ENCODE data around the gene CBL.

CBL gene

GRCh38 chr11:119338965-119339588 lies 132.9 kb downstream of the CBL start:
- DNase-seq (ENCODE audit: insufficient read length, low spot score) = no peak
- FAIRE-seq = peak; percentile 50

DNA sequence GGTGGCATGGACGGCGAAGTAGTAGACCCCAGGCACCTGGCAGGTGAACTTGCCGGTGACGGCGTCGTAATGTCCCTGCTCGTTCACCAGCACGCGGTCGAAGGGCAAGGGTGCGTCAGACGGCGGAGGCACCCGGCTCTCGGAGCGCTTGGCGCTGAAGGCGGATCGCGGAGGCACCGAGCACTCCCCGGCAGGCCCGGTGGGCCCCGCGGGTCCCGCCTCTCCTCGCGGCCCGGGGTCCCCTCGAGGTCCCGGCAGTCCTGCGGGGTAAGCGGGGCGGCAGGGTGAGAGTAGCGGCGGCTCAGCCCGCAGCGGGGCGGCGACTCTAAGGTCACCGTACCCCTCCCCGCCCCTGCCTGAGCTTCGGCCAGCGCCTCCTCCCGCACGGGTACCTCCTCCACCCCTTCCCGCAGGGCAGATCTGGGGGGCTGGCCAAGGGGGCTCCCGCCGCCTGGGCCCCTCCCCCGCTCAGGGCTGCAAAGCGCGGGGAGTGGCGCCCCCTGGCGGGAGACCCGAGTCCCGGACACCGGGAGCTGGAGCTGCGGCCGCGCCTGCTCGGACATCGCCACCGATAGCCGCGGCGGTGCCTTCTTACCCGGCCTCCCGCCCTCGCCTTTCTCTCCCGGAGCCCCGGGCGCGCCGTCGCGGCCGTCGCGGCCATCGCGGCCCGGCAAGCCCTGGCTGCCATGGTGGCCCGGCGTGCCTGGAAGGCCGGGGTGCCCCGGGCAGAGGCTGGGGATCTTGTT lies 133.6 kb downstream of the CBL start:
- peak; percentile 72 for DNase-seq (ENCODE audit: insufficient read length, low spot score)
- no peak for TF ChIP-seq POU2F2 (IDR thresholded peaks at IDR 0.05; ENCODE audit: low read depth, low read length)
- TF ChIP-seq SPI1 (IDR thresholded peaks at IDR 0.05; ENCODE audit: low read depth, low read length) = no peak

More at GRCh38 chr11:119338965-119339588, 132.9 kb downstream of the CBL start:
- TF ChIP-seq POLR2A (IDR thresholded peaks at IDR 0.05; ENCODE audit: low read depth, low read length) (no peak), POLR2AphosphoS5 (IDR thresholded peaks at IDR 0.05; ENCODE audit: low read depth, low read length) (no peak), POU2F2 (IDR thresholded peaks at IDR 0.05; ENCODE audit: low read depth, low read length) (no peak), TAF1 (IDR thresholded peaks at IDR 0.05; ENCODE audit: low read depth, low read length) (no peak), PAX5 (IDR thresholded peaks at IDR 0.05; ENCODE audit: insufficient read depth, low read length, severe bottlenecking) (no peak), SPI1 (IDR thresholded peaks at IDR 0.05; ENCODE audit: low read depth, low read length) (no peak)

GRCh38 chr11:119340335-119341221 lies 134.4 kb downstream of the CBL start, which contains the start of gene C1QTNF5:
TSS of gene C1QTNF5 (minus strand) at chr11:119340883. CDS start at chr11:119340397, 486 bp downstream.
- DNase-seq (ENCODE audit: insufficient read length, low spot score) (no peak), FAIRE-seq (no peak)
- TF ChIP-seq POLR2AphosphoS5 (IDR thresholded peaks at IDR 0.05; ENCODE audit: low read depth, low read length) = no peak
- TF ChIP-seq PAX5 (IDR thresholded peaks at IDR 0.05; ENCODE audit: insufficient read depth, low read length, severe bottlenecking) = no peak
- TF ChIP-seq SPI1 (IDR thresholded peaks at IDR 0.05; ENCODE audit: low read depth, low read length) = no peak
- TF ChIP-seq POU2F2 (IDR thresholded peaks at IDR 0.05; ENCODE audit: low read depth, low read length) = no peak
- no peak for TF ChIP-seq TAF1 (IDR thresholded peaks at IDR 0.05; ENCODE audit: low read depth, low read length)
- TF ChIP-seq POLR2A (IDR thresholded peaks at IDR 0.05; ENCODE audit: low read depth, low read length) = no peak

More for the DNA sequence above, 133.6 kb downstream of the CBL start:
- no peak for FAIRE-seq

DNA sequence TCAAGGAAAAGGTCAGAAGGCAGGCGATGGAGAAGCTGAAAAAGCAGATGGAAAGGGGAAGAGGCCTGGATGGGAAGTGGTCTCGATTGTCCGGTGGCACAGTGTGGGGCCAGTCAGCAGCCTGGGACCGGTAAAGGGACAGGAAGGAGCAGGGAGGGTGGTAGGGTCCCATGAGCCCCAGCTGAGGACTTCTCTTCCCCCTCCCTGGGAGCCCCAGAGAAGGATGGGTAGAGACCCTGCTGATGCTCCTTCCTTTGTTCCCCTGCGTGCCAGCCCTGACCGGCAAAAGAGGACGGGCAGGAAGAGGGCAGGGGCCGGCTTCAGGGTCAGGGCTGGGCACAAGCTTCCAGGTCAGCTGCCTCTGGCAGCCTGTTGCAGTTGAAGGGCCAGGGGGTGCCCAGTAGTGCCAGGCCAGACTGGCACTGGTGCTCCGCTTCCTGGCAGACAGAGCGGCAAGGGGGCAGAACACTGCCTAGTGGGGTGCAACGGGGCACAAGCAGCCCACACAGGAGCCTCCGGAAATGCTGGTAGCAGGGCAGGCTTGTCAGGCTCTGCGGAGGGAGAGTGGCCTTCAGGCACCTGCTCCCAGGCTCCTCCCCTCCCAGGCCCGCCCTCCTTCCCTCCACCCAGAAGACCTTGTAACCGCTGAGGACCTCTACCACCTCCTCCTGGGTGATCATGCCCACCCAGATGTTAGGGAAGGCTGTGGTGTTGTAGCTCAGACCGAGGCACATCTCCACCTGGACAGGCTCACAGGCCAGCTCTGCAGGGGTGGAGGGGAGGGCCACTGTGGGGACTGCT lies 135.3 kb downstream of the CBL start:
- TF ChIP-seq TAF1 (IDR thresholded peaks at IDR 0.05; ENCODE audit: low read depth, low read length) = no peak
- no peak for TF ChIP-seq POLR2A (IDR thresholded peaks at IDR 0.05; ENCODE audit: low read depth, low read length)
- TF ChIP-seq POU2F2 (IDR thresholded peaks at IDR 0.05; ENCODE audit: low read depth, low read length) = no peak
- TF ChIP-seq POLR2AphosphoS5 (IDR thresholded peaks at IDR 0.05; ENCODE audit: low read depth, low read length) = no peak
- no peak for TF ChIP-seq SPI1 (IDR thresholded peaks at IDR 0.05; ENCODE audit: low read depth, low read length)
- TF ChIP-seq PAX5 (IDR thresholded peaks at IDR 0.05; ENCODE audit: insufficient read depth, low read length, severe bottlenecking) = no peak
- DNase-seq (ENCODE audit: insufficient read length, low spot score) (no peak), FAIRE-seq (no peak)

- TF ChIP-seq POLR2A (IDR thresholded peaks at IDR 0.05; ENCODE audit: low read depth, low read length) = no peak
- no peak for TF ChIP-seq POLR2AphosphoS5 (IDR thresholded peaks at IDR 0.05; ENCODE audit: low read depth, low read length)
- no peak for TF ChIP-seq PAX5 (IDR thresholded peaks at IDR 0.05; ENCODE audit: insufficient read depth, low read length, severe bottlenecking)
- TF ChIP-seq TAF1 (IDR thresholded peaks at IDR 0.05; ENCODE audit: low read depth, low read length) = no peak
- TF ChIP-seq POU2F2 (IDR thresholded peaks at IDR 0.05; ENCODE audit: low read depth, low read length) = no peak
- TF ChIP-seq SPI1 (IDR thresholded peaks at IDR 0.05; ENCODE audit: low read depth, low read length) = no peak
- DNase-seq (ENCODE audit: insufficient read length, low spot score) (no peak), FAIRE-seq (no peak)
Measured at GRCh38 chr11:119342023-119342300, 135.8 kb downstream of the CBL start.

GRCh38 chr11:119342362-119343130 lies 136.4 kb downstream of the CBL start:
- DNase-seq (ENCODE audit: insufficient read length, low spot score) (no peak), FAIRE-seq (no peak)
- TF ChIP-seq POU2F2 (IDR thresholded peaks at IDR 0.05; ENCODE audit: low read depth, low read length) (no peak), SPI1 (IDR thresholded peaks at IDR 0.05; ENCODE audit: low read depth, low read length) (no peak), TAF1 (IDR thresholded peaks at IDR 0.05; ENCODE audit: low read depth, low read length) (no peak), POLR2A (IDR thresholded peaks at IDR 0.05; ENCODE audit: low read depth, low read length) (no peak), POLR2AphosphoS5 (IDR thresholded peaks at IDR 0.05; ENCODE audit: low read depth, low read length) (no peak), PAX5 (IDR thresholded peaks at IDR 0.05; ENCODE audit: insufficient read depth, low read length, severe bottlenecking) (no peak)

DNA sequence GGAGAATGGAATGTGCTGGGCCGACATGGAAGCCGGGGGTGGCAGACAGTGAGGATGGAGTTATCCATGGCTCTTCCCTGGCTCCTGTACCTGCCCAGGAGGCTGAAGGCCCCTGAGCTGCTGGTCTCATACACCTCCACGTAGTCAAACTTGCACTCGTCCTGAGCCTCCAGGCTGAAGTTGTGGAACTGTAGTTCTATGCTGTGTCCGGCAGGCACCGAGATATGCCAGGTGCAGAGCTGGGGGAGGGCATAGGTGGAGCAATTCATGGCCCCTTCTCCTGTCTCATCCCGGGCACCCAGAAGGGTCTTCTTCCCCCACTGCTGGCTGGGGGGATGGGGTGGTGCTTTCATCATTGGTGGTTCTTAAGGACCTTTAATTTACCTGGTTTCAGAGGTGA lies 137.6 kb downstream of the CBL start:
- FAIRE-seq = no peak
- TF ChIP-seq POLR2A (IDR thresholded peaks at IDR 0.05; ENCODE audit: low read depth, low read length) (no peak), TAF1 (IDR thresholded peaks at IDR 0.05; ENCODE audit: low read depth, low read length) (no peak), PAX5 (IDR thresholded peaks at IDR 0.05; ENCODE audit: insufficient read depth, low read length, severe bottlenecking) (no peak), POLR2AphosphoS5 (IDR thresholded peaks at IDR 0.05; ENCODE audit: low read depth, low read length) (no peak), SPI1 (IDR thresholded peaks at IDR 0.05; ENCODE audit: low read depth, low read length) (no peak), POU2F2 (IDR thresholded peaks at IDR 0.05; ENCODE audit: low read depth, low read length) (no peak)
- DNase-seq (ENCODE audit: insufficient read length, low spot score) = no peak

All from GM12891 (cell line).